Neuronal stem cell (in vitro differentiated cells): ENCODE data around the gene MACROH2A1.

ENCODE experiments used
- DNase-seq: peaks from one replicate; pipeline ENCODE4 v3.0.0-alpha.2; 2013; ENCODE audit warnings: low spot score
- H2AFZ ChIP-seq: one replicate; pipeline ENCODE4 v1.6.1; 2013; ENCODE audit warnings: mild to moderate bottlenecking, low read length, inconsistent platforms
- H2AK5ac ChIP-seq: 2 replicates; pipeline ENCODE4 v1.6.1; 2013; ENCODE audit warnings: low read depth, mild to moderate bottlenecking, inconsistent platforms, low read length, moderate library complexity, mixed read lengths
- H2BK120ac ChIP-seq: 2 replicates; pipeline ENCODE4 v1.6.1; 2013; ENCODE audit warnings: low read depth, mild to moderate bottlenecking, inconsistent platforms, low read length, moderate library complexity, mixed read lengths
- H2BK12ac ChIP-seq: one replicate; pipeline ENCODE4 v1.6.1; 2013; ENCODE audit warnings: low read length, inconsistent platforms
- H2BK15ac ChIP-seq: 2 replicates; pipeline ENCODE4 v1.6.1; 2013; ENCODE audit warnings: mild to moderate bottlenecking, low read length, inconsistent platforms, mixed read lengths
- H2BK5ac ChIP-seq: one replicate; pipeline ENCODE4 v1.6.1; 2013; ENCODE audit warnings: inconsistent platforms, mild to moderate bottlenecking, low read length, moderate library complexity
- H3K14ac ChIP-seq: one replicate; pipeline ENCODE4 v1.6.1; 2013; ENCODE audit warnings: low read length, inconsistent platforms
- H3K18ac ChIP-seq: 2 replicates; pipeline ENCODE4 v1.6.1; 2013; ENCODE audit warnings: low read length, inconsistent platforms
- H3K23ac ChIP-seq: 2 replicates; pipeline ENCODE4 v1.6.1; 2013; ENCODE audit warnings: low read depth, mild to moderate bottlenecking, mixed read lengths, low read length, inconsistent platforms; ENCODE audit not compliant: poor library complexity
- H3K27ac ChIP-seq: replicated peaks from 3 replicates; pipeline ENCODE4 v1.5.1; 2013; ENCODE audit warnings: low read length, inconsistent platforms
- H3K27me3 ChIP-seq, 3 experiments: 2 replicates each; pipeline ENCODE4 v1.6.1; 2013; ENCODE audit warnings: low read length in 3 of 3, mild to moderate bottlenecking in 2 of 3, inconsistent platforms in 1 of 3, low read depth in 1 of 3, mixed read lengths in 1 of 3, moderate library complexity in 1 of 3; ENCODE audit not compliant: control insufficient read depth in 3 of 3, insufficient read depth in 3 of 3
- H3K36me3 ChIP-seq, 2 donors: replicated peaks in 1 of 2; 2 replicates each; pipeline ENCODE4 v1.6.1; 2013; ENCODE audit warnings: low read length in 2 of 2; ENCODE audit not compliant: control insufficient read depth in 2 of 2, insufficient read depth in 2 of 2
- H3K4ac ChIP-seq: 2 replicates; pipeline ENCODE4 v1.6.1; 2013; ENCODE audit warnings: inconsistent platforms, mild to moderate bottlenecking, low read length, moderate library complexity
- H3K4me1 ChIP-seq, 2 donors: 1 replicate in 1 of 2; 2 replicates in 1 of 2; pipeline ENCODE4 v1.6.1; 2013; ENCODE audit warnings: low read length in 2 of 2, low read depth in 1 of 2; ENCODE audit not compliant: control insufficient read depth in 2 of 2, insufficient read depth in 1 of 2
- H3K4me2 ChIP-seq: one replicate; pipeline ENCODE4 v1.6.1; 2013; ENCODE audit warnings: mild to moderate bottlenecking, low read length, inconsistent platforms; ENCODE audit not compliant: insufficient read depth, poor library complexity, severe bottlenecking
- H3K4me3 ChIP-seq, 2 donors: 2 replicates each; pipeline ENCODE4 v1.5.1; 2013; ENCODE audit warnings: low read length in 2 of 2, mild to moderate bottlenecking in 2 of 2, inconsistent platforms in 1 of 2, moderate library complexity in 1 of 2
- H3K79me1 ChIP-seq: one replicate; pipeline ENCODE4 v1.6.1; 2013; ENCODE audit warnings: low read depth, mild to moderate bottlenecking, inconsistent platforms, low read length, moderate library complexity
- H3K9ac ChIP-seq: one replicate; pipeline ENCODE4 v1.6.1; 2013; ENCODE audit warnings: mild to moderate bottlenecking, low read depth, low read length, inconsistent platforms; ENCODE audit not compliant: poor library complexity
- H3K9me3 ChIP-seq, 2 donors: replicated peaks in 1 of 2; 2 replicates each; pipeline versions ENCODE3 to v1.6.1; 2013; ENCODE audit warnings: low read length in 2 of 2, mild to moderate bottlenecking in 2 of 2, inconsistent platforms in 1 of 2, low read depth in 1 of 2, mixed read lengths in 1 of 2, moderate library complexity in 1 of 2; ENCODE audit not compliant: control insufficient read depth in 2 of 2, insufficient read depth in 1 of 2
- H4K8ac ChIP-seq: one replicate; pipeline ENCODE4 v1.6.1; 2013; ENCODE audit warnings: low read depth, mild to moderate bottlenecking, inconsistent platforms, low read length, moderate library complexity
- H4K91ac ChIP-seq: one replicate; pipeline ENCODE4 v1.6.1; 2013; ENCODE audit warnings: low read length, low read depth, mild to moderate bottlenecking, inconsistent platforms; ENCODE audit not compliant: poor library complexity
- WGBS, 2 donors: extraction: QIAGEN DNeasy Blood & Tissue Kit; methylation state at CpG; one replicate each; pipeline ENCODE4 v1.1.7; 2013; ENCODE audit warnings: missing lambda C conversion rate in 2 of 2, mixed read lengths in 1 of 2; ENCODE audit not compliant: insufficient read length in 2 of 2, insufficient replicate concordance in 1 of 2; ENCODE audit errors: extremely low coverage in 2 of 2; 5-methylcytosine and 5-hydroxymethylcytosine counted together

The MACROH2A1 gene

GRCh38 chr5:135339189-135339588, 59.8 kb downstream of the MACROH2A1 start:
- Histone ChIP-seq H3K9ac (no peak overlapping the region), H3K9me3 (no peaks in the 10 kb centered on the region), H2AFZ (no peak overlapping the region), H4K91ac (no peak overlapping the region), H2AK5ac (no peak overlapping the region), H3K4ac (no peak overlapping the region), H2BK120ac (no peak overlapping the region), H3K27ac (no peak overlapping the region), H3K36me3 (peaks cover 70 to 100% of the 10 kb centered on the region in 2 donors), H3K14ac (no peak overlapping the region), H3K4me3 (no peak overlapping the region), H3K23ac (no peak overlapping the region), H3K4me2 (no peak overlapping the region), H2BK15ac (no peak overlapping the region), H4K8ac (no peak overlapping the region), H3K18ac (no peak overlapping the region), H3K4me1 (no peaks in the 10 kb centered on the region), H2BK12ac (no peak overlapping the region), H3K79me1 (no peaks in the 10 kb centered on the region), H2BK5ac (no peak overlapping the region), H3K27me3 (no peaks in the 10 kb centered on the region)
- WGBS, 2 donors, result no CpG with 5 or more reads among the region's 5 CpGs
- no peak for DNase-seq

- Histone ChIP-seq H3K27ac (no peak overlapping the region), H2BK5ac (no peak overlapping the region), H3K36me3 (peaks cover 62 to 93% of the 10 kb centered on the region in 2 donors), H2AK5ac (no peak overlapping the region), H3K79me1 (no peaks in the 10 kb centered on the region), H3K14ac (no peak overlapping the region), H2BK12ac (no peak overlapping the region), H3K27me3 (no peaks in the 10 kb centered on the region), H3K4me1 (no peaks in the 10 kb centered on the region), H3K9me3 (no peaks in the 10 kb centered on the region), H2BK15ac (no peak overlapping the region), H4K91ac (no peak overlapping the region), H3K9ac (no peak overlapping the region), H3K4ac (no peak overlapping the region), H3K4me3 (no peak overlapping the region), H4K8ac (no peak overlapping the region), H3K4me2 (no peak overlapping the region), H3K23ac (peak overlapping the region; percentile 13), H2AFZ (no peak overlapping the region), H3K18ac (no peak overlapping the region), H2BK120ac (no peak overlapping the region)
- no CpG with 5 or more reads among the region's 4 CpGs for WGBS, 2 donors
- no peak for DNase-seq
Observed at GRCh38 chr5:135337064-135337463, 62.0 kb downstream of the MACROH2A1 start.

- Histone ChIP-seq H4K8ac (no peak overlapping the region), H3K79me1 (no peaks in the 10 kb centered on the region), H3K23ac (no peak overlapping the region), H2AFZ (no peak overlapping the region), H2BK5ac (no peak overlapping the region), H3K4me2 (no peak overlapping the region), H3K9me3 (no peaks in the 10 kb centered on the region), H4K91ac (no peak overlapping the region), H3K4me1 (no peaks in the 10 kb centered on the region), H3K27ac (no peak overlapping the region), H3K18ac (no peak overlapping the region), H2BK120ac (no peak overlapping the region), H3K9ac (no peak overlapping the region), H3K36me3 (peaks cover 49 to 91% of the 10 kb centered on the region in 2 donors), H2BK15ac (no peak overlapping the region), H3K14ac (no peak overlapping the region), H3K4me3 (no peak overlapping the region), H2AK5ac (no peak overlapping the region), H3K4ac (no peak overlapping the region), H3K27me3 (no peaks in the 10 kb centered on the region), H2BK12ac (no peak overlapping the region)
- no peak for DNase-seq
- no CpG with 5 or more reads among the region's 13 CpGs for WGBS, 2 donors
Observed at GRCh38 chr5:135335031-135335828, 63.8 kb downstream of the MACROH2A1 start.

GRCh38 chr5:135333732-135334515, 65.1 kb downstream of the MACROH2A1 start:
- Histone ChIP-seq H2BK15ac (no peak overlapping the region), H2AK5ac (no peak overlapping the region), H2BK5ac (no peak overlapping the region), H3K27me3 (no peaks in the 10 kb centered on the region), H3K27ac (no peak overlapping the region), H3K23ac (no peak overlapping the region), H2BK120ac (no peak overlapping the region), H3K4ac (no peak overlapping the region), H3K9ac (no peak overlapping the region), H3K14ac (no peak overlapping the region), H3K79me1 (no peaks in the 10 kb centered on the region), H3K4me2 (no peak overlapping the region), H3K9me3 (no peaks in the 10 kb centered on the region), H4K8ac (no peak overlapping the region), H3K36me3 (peaks cover 46 to 78% of the 10 kb centered on the region in 2 donors), H2BK12ac (no peak overlapping the region), H2AFZ (no peak overlapping the region), H3K4me3 (no peak overlapping the region), H4K91ac (no peak overlapping the region), H3K4me1 (no peaks in the 10 kb centered on the region), H3K18ac (no peak overlapping the region)
- DNase-seq, result no peak
- no CpG with 5 or more reads among the region's 10 CpGs for WGBS, 2 donors
